HG02840 (cell line): ENCODE data around the gene DNAL4.
"Not testable (repeated sequence)": the region's sequence is repeated elsewhere in the genome, so short reads cannot be mapped to it uniquely, and the experiment has no call there.

Experiments
- ATAC-seq: cut with Tn5 transposase; IDR thresholded peaks from one replicate; pipeline ENCODE4 v1.9.1; 2021; ENCODE audit warnings: mild to moderate bottlenecking, moderate library complexity, moderate number of reproducible peaks; ENCODE audit not compliant: unreplicated experiment, low FRiP score

The DNAL4 gene

GRCh38 chr22:38828191-38828590, 34.2 kb upstream of the DNAL4 start:
- no peak for ATAC-seq

DNA sequence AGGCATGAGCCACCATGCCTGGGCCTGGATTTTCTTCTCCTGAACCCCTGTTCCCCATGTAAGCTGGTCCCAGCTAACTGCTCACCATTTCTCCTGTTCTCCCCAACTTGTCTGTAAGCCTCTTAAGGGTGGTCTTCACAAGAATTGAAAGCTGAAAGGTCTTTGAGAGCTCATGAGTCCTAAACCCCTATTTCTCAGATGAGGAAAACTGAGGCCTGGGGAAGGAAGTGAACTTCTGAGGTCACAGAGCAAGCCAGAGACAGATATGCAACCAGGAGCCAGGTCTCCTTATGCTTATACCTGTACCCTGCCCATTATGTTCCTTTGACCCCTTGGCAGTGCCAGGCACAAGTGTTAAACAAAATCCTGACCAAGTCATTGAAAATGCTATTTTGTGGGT, 33.6 kb upstream of the DNAL4 start:
- ATAC-seq = no peak

- no peak for ATAC-seq
These were observed 32.9 kb upstream of the DNAL4 start for GRCh38 chr22:38826801-38827200.

DNA sequence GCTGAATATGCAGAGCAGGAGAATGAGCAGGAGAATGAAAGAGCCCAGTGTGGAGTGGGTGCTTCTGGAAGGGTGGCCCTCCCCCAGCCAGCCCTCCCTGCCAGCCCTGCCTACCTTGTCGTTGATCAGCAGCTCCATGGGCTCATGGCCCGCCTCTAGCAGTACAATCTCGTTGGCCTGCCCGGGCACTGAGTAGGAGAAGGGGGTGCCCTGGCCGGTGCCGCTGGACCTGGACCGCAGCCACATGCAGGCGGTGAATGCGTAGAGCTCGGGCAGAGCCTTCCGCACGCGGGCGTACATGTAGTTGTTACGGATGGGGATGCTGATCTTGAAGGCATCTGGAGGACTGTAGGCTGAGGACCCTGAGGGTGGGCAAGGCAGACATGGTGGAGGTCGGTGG, 32.4 kb upstream of the DNAL4 start:
- no peak for ATAC-seq

GRCh38 chr22:38824585-38824984, 30.6 kb upstream of the DNAL4 start:
- no peak for ATAC-seq

GRCh38 chr22:38823637-38824036, 29.7 kb upstream of the DNAL4 start:
- no peak for ATAC-seq

DNA sequence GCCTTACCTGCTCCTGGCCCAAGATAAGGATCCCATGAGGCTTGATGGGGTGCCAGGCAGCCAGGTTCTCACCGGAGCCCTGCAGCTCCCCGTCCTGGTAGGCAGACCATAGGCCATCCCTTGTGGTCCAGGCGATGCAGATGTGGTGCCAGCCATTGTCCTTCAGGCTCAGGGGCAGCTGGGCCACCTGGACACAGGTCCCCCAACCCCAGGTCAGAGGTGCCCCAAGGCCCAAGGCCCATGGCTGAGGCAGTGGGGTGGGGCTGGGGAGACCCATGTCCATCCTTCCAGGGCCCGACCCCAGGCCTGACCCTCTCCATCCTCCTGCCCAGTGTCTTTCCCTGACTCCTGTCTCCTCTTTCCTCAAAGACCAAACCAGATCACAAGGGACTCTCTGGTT, 29.1 kb upstream of the DNAL4 start:
- ATAC-seq = no peak

DNA sequence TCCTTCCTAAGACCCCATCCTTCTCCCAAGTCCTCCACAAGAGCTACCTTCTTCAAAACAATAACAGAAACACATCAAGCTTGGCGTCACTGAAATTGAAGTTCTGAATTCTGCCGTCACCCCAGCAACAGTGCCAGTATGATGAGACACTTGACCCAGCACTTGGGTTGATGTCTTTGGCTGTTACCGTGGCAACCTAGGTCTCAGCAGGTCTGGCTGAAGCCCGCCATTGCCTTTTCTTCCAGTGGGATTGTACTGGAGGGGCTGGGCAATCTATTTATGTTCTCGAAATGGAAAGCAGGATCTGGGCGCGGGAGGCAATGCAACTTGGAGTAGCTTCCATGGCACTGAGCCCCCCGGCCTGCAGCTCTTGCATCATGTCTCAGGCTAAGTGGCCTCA, 26.1 kb upstream of the DNAL4 start:
- no peak for ATAC-seq

DNA sequence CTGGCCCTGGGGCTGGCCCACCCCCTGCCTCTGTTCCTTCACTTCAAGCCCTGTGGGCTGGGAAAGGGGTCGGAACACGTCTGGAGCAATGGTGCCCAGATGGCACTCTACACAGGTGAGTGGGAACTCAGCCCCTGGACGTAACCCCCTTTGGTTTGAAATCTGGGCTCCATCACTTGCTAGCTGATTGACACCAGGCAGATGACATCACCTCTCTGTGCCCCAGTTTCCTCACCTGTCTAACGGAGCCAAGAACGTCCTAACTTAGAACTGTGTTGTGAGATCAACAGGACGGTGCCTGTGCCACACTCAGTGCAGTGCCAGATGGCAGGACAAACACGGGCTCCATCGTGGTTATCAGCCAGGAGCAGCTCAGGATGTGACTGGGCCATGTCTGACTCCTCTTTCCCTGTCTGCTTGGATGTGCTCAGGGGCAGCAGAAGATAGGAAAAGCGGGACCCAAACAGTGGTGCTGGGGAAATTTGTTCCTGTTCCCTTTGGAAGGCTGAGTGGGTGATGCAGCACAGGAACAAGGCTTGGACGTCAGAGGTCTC, 25.5 kb upstream of the DNAL4 start:
- no peak for ATAC-seq

GRCh38 chr22:38817196-38817595, 23.3 kb upstream of the DNAL4 start:
- ATAC-seq = no peak

DNA sequence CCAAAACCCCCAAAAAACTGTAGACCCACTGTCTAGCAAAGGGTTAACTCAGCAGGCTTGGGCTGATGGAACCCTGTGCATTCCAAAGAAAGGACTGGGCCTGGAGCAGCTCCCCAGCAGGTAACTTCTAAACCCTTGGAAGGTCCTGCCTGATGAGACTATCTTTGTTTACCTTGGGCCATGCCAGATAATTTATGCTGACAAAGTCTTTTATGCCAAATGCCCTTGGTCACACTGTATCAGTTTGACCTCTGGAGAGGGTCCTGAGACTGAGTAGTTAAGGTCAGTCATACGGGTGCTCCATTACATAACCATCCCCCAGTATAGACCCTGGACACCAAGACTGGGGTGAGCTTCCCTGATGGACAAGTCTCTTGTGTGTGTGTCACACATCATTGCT, 21.9 kb upstream of the DNAL4 start:
- no peak for ATAC-seq

DNA sequence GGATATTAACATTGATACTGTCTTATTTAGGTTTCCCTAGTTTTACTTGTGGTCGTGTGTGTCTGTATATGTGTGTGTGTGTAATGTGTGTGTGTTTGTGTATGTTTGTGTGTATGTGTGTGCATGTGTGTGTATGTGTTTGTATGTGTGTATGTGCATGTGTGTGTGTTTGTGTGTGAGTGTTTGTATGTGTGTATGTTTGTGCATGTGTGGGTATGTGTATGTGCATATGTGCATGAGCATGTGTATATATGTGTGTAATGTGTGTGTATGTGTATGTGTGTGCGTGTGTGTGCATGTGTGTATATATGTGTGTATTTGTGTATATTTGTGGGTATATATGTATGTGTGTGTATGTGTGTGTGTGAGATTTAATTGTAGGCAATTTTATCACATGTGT, 17.3 kb upstream of the DNAL4 start:
- ATAC-seq = no peak

- not testable (repeated sequence) for ATAC-seq
These were observed 11.2 kb upstream of the DNAL4 start for GRCh38 chr22:38805041-38805593.

GRCh38 chr22:38802671-38803121, 8.8 kb upstream of the DNAL4 start:
- no peak for ATAC-seq

GRCh38 chr22:38799265-38800002, 5.5 kb upstream of the DNAL4 start:
- ATAC-seq = no peak

DNA sequence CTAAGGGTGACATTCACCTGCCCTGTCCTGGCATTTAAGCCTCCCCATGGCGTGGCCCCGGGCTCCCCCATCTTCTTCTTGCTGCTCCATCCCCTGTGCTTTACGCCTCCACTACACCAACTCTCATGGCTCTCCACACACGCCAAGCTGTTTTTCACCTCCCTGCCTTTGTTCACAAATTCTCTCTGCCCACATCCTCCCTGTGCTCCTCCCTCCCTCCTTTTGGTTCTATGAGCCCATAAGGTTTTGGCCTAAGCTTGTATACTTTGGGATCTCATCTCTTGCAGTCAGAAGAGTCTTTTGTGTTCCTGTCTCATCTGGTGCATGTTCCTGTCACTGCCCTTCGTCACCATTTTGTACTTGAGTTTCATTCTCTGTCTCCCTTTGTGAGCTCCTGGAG, 4.6 kb upstream of the DNAL4 start:
- no peak for ATAC-seq

- no peak for ATAC-seq
These were observed 2.5 kb upstream of the DNAL4 start for GRCh38 chr22:38796262-38796957.

- no peak for ATAC-seq
These were observed 1.6 kb upstream of the DNAL4 start for GRCh38 chr22:38795569-38795968.

DNA sequence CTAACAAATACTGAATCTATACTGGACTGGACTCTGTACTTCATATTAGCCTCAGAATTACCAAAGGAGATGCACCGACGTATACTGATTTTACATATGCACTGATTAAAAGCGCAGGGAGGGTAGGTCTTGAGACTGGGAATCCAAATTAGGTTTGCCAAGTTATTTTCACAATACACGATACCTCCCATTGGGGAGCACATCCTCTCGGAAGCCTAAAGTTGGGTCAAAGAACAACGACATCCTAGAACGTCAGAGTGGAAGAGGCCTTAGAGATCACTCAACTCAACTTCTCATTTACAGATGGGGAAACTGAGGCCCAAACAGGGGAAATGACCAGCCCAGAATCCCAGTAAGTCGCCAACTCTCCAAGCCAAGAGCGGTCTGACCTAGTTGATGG, 626 bp downstream of the DNAL4 start:
- no peak for ATAC-seq

DNA sequence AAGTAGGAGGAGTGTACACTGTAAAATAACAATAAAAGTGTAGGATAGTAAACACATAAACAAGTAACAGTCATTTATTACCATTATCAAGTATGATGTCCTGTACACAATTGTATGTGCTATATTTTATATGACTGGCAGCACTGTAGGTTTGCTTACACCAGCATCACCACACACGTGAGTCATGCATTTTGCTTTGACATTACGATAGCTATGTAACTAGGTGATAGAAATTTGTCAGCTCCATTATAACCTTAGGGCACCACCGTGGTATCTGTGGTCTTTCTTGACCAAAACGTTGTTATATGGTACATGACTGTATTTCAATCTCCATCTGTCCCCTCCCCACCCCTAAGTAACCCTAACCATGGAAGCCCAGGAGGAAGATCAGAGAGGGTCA, 1.1 kb downstream of the DNAL4 start:
- no peak for ATAC-seq

DNA sequence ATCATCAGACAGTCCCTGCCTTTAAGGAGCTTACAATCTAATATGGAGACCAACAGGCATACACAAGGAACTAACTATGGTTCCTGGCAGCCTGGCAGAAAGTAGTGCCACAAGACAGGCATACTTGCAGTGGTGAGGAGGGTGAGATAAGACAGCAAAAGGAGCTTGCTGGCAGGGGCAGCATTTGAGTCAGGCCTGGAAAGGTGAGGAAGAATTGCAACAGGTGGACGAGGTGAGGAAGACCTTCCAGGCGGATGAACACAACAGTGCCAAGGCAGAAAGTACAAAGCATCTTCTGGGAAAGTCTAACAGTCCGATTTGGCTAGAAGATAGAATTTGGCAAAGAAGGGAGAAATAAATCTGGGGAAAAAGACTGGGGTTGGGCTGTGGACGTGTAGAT, 4.3 kb downstream of the DNAL4 start:
- no peak for ATAC-seq

DNA sequence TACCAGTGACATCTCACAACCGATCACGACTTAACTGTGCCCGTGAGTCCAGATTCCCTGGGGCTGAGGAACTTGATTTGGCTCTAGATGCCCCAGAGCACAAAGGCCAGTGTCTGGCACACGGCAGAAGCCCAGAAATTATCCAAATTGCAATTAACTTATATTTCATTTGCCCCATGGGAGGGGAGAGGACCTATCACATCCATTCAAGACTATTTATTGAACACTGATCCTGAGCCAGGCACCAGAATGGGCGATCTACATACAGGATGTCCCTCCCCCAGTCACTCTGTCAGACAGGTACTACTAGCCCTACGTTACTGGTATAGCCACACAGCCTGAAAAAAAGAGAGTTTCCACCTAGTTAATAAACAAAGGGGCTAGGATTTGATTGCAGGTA, 5.1 kb downstream of the DNAL4 start:
- no peak for ATAC-seq
